ENCODE results near the gene PTPN2. TPM values are rescaled to one million over a fixed set of nuclear protein-coding genes. Genes with fewer than 3 reads are reported as not detected.

The PTPN2 gene
- total and polyA plus RNA-seq, 9 of the 15 experiments (the other 6 are each of a cell fraction or from before 2014, with no cell fraction given) = 36.6 to 66.4 (median 43.8) TPM

- TF ChIP-seq ZNF512 (tag; IDR thresholded peaks at IDR 0.05) = no peak
- TF ChIP-seq PCBP2 (IDR thresholded peaks at IDR 0.05; ENCODE audit: low read depth, low read length, poor library complexity, severe bottlenecking) = no peak
- TF ChIP-seq ZBTB9 (CRISPR knock-in tag; IDR thresholded peaks at IDR 0.05) = 0 out of 2 replicates have a peak, but pooled peaks have one; percentile 33
- TF ChIP-seq, protein P1, sequence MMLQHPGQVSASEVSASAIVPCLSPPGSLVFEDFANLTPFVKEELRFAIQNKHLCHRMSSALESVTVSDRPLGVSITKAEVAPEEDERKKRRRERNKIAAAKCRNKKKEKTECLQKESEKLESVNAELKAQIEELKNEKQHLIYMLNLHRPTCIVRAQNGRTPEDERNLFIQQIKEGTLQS (IDR thresholded peaks at IDR 0.05) = no peak
- TF ChIP-seq, protein P1 (CRISPR knock-in tag; conservative IDR thresholded peaks at IDR 0.05) = no peak
- no peak for TF ChIP-seq NFE2L1 (tag; IDR thresholded peaks at IDR 0.05; ENCODE audit: borderline replicate concordance, low read depth)
- no peak for TF ChIP-seq KAT8 (IDR thresholded peaks at IDR 0.05; ENCODE audit: low read depth)
- TF ChIP-seq MCM7 (IDR thresholded peaks at IDR 0.05) = no peak
- TF ChIP-seq SIN3B (IDR thresholded peaks at IDR 0.05; ENCODE audit: low read depth) = no peak
- no peak for TF ChIP-seq ZC3H8 (IDR thresholded peaks at IDR 0.05)
- no peak for TF ChIP-seq POLR2AphosphoS5 (IDR thresholded peaks at IDR 0.05; ENCODE audit: control insufficient read depth, insufficient read depth, low read depth, low read length)
- 0 out of 2 replicates have a peak, but pooled peaks have one; percentile 11 for TF ChIP-seq SPI1 (IDR thresholded peaks at IDR 0.05; ENCODE audit: borderline replicate concordance, low read depth, low read length)
- no peak for TF ChIP-seq COPS2 (conservative IDR thresholded peaks at IDR 0.05)
- TF ChIP-seq ZNF79 (CRISPR knock-in tag; IDR thresholded peaks at IDR 0.05; ENCODE audit: low read depth) = no peak
- TF ChIP-seq BDP1 (IDR thresholded peaks at IDR 0.05; ENCODE audit: insufficient read depth, insufficient read length) = no peak
- TF ChIP-seq PHF20 (IDR thresholded peaks at IDR 0.05; ENCODE audit: partially characterized antibody) = no peak
- no peak for TF ChIP-seq RUNX1 (IDR thresholded peaks at IDR 0.05; ENCODE audit: low read depth)
- TF ChIP-seq NRF1 (conservative IDR thresholded peaks at IDR 0.05 in 1 of 2, IDR thresholded peaks at IDR 0.05 in 1 of 2) = 0 out of 4 replicates have a peak, but pooled peaks have one; percentile 10 to 15
- TF ChIP-seq ZFX (CRISPR knock-in tag; IDR thresholded peaks at IDR 0.05) = no peak; the same call in 1 of the 2 replicates
- TF ChIP-seq CTBP1 (IDR thresholded peaks at IDR 0.05; ENCODE audit: borderline replicate concordance) = no peak
- TF ChIP-seq RBBP5 (IDR thresholded peaks at IDR 0.05; ENCODE audit: borderline replicate concordance, insufficient read depth, low read length, poor library complexity, severe bottlenecking) = peak; percentile 67
- peak; percentile 61 for TF ChIP-seq MEIS2 (IDR thresholded peaks at IDR 0.05; ENCODE audit: partially characterized antibody)
- TF ChIP-seq STAT6 (CRISPR knock-in tag; IDR thresholded peaks at IDR 0.05) = no peak
- TF ChIP-seq ZNF77 (CRISPR knock-in tag; IDR thresholded peaks at IDR 0.05) = no peak
These were observed 20.0 kb upstream of the PTPN2 start (continued) for GRCh38 chr18:12904012-12904516.

Measured in K562 (cell line).